Astrocyte (in vitro differentiated cells and primary cell): ENCODE data around the gene PNKP. TPM values are rescaled to one million over a fixed set of nuclear protein-coding genes. Genes with fewer than 3 reads are reported as not detected.

ENCODE experiments used
- DNase-seq: peaks from one replicate; pipeline ENCODE4 v3.0.0-alpha.2; 2010; ENCODE audit warnings: low read depth
- FAIRE-seq: peaks from 2 replicates; lab custom pipeline; 2011; peaks lifted over from hg19 to GRCh38; lab: Jason Lieb, UNC
- H2AFZ ChIP-seq: 2 replicates; pipeline ENCODE4 v1.6.0; 2012; ENCODE audit warnings: low read depth, low read length, inconsistent platforms
- H3K27ac ChIP-seq: 2 replicates; pipeline ENCODE4 v1.5.1; 2011; ENCODE audit warnings: low read depth, low read length, inconsistent platforms
- H3K27me3 ChIP-seq: 2 replicates; pipeline ENCODE4 v1.6.0; 2011; ENCODE audit warnings: low read length, inconsistent platforms; ENCODE audit not compliant: insufficient read depth
- H3K36me3 ChIP-seq: 2 replicates; pipeline ENCODE4 v1.5.1; 2011; ENCODE audit warnings: low read length, inconsistent platforms; ENCODE audit not compliant: insufficient read depth
- H3K4me1 ChIP-seq: 2 replicates; pipeline ENCODE4 v1.5.1; 2011; ENCODE audit warnings: low read length, inconsistent platforms; ENCODE audit not compliant: insufficient read depth
- H3K4me2 ChIP-seq: 2 replicates; pipeline ENCODE4 v1.6.0; 2012; ENCODE audit warnings: low read length, inconsistent platforms
- H3K4me3 ChIP-seq: 2 replicates; pipeline ENCODE4 v1.5.1; 2011; ENCODE audit warnings: low read depth, mild to moderate bottlenecking, low read length, inconsistent platforms; ENCODE audit not compliant: insufficient read depth
- H3K79me2 ChIP-seq: 2 replicates; pipeline ENCODE4 v1.6.0; 2012; ENCODE audit warnings: mild to moderate bottlenecking, low read length, inconsistent platforms; ENCODE audit not compliant: insufficient read depth
- H3K9ac ChIP-seq: 2 replicates; pipeline ENCODE4 v1.6.0; 2012; ENCODE audit warnings: mild to moderate bottlenecking, low read length, inconsistent platforms
- H3K9me3 ChIP-seq: 2 replicates; pipeline ENCODE4 v1.5.1; 2012; ENCODE audit warnings: low read depth, mild to moderate bottlenecking, low read length, inconsistent platforms; ENCODE audit not compliant: insufficient read depth
- H4K20me1 ChIP-seq: 2 replicates; pipeline ENCODE4 v1.6.0; 2012; ENCODE audit warnings: low read length, inconsistent platforms; ENCODE audit not compliant: insufficient read depth
- H3K27ac Mint-ChIP-seq: one replicate; pipeline ENCODE4 v1.8.0; 2021; ENCODE audit warnings: mild to moderate bottlenecking, mixed read lengths; ENCODE audit not compliant: unreplicated experiment
- H3K27me3 Mint-ChIP-seq: one replicate; pipeline ENCODE4 v1.8.0; 2021; ENCODE audit warnings: low read depth, mixed read lengths; ENCODE audit not compliant: unreplicated experiment
- H3K36me3 Mint-ChIP-seq: one replicate; pipeline ENCODE4 v1.8.0; 2021; ENCODE audit warnings: low read depth, mixed read lengths; ENCODE audit not compliant: unreplicated experiment
- H3K4me1 Mint-ChIP-seq: one replicate; pipeline ENCODE4 v1.8.0; 2021; ENCODE audit warnings: low read depth, mixed read lengths; ENCODE audit not compliant: unreplicated experiment
- H3K4me3 Mint-ChIP-seq: one replicate; pipeline ENCODE4 v1.8.0; 2021; ENCODE audit warnings: mild to moderate bottlenecking, moderate library complexity, mixed read lengths; ENCODE audit not compliant: unreplicated experiment
- H3K9me3 Mint-ChIP-seq: one replicate; pipeline ENCODE4 v1.8.0; 2021; ENCODE audit warnings: mild to moderate bottlenecking, mixed read lengths; ENCODE audit not compliant: unreplicated experiment
- CTCF ChIP-seq: IDR thresholded peaks from 2 replicates; pipeline ENCODE4 v1.5.1; 2011; ENCODE audit warnings: low read depth, mild to moderate bottlenecking, inconsistent platforms, low read length, moderate library complexity; ENCODE audit not compliant: insufficient read depth
- EZH2 ChIP-seq: IDR thresholded peaks from 2 replicates; pipeline ENCODE4 v1.6.1; 2012; ENCODE audit warnings: mild to moderate bottlenecking, low read length, inconsistent platforms; ENCODE audit not compliant: insufficient read depth
- total RNA-seq: library from RNA; stranded (reverse); gene quantifications from 2 replicates; pipeline ENCODE4 v1.2.1, GENCODE V29; 2021

PNKP gene
- total RNA-seq, 1 donor from 2014 or later: 54.8 TPM

- DNase-seq (no peak), FAIRE-seq (no peak)
- peaks cover 2% of the 10 kb centered on the region for H3K9me3 Mint-ChIP-seq
- H3K27ac Mint-ChIP-seq: no peak overlapping the region
- no peak overlapping the region for H3K4me3 ChIP-seq
- H4K20me1 ChIP-seq: peaks cover 76% of the 10 kb centered on the region
- H3K27ac ChIP-seq: no peak overlapping the region
- H3K4me3 Mint-ChIP-seq: no peak overlapping the region
- no peaks in the 10 kb centered on the region for H3K36me3 ChIP-seq
- TF ChIP-seq CTCF: no peak
- TF ChIP-seq EZH2: no peak
- no peak overlapping the region for H2AFZ ChIP-seq
- H3K9me3 ChIP-seq: no peaks in the 10 kb centered on the region
- peaks cover 12% of the 10 kb centered on the region for H3K36me3 Mint-ChIP-seq
- peaks cover 21% of the 10 kb centered on the region for H3K4me1 Mint-ChIP-seq
- no peak overlapping the region for H3K4me2 ChIP-seq
- no peaks in the 10 kb centered on the region for H3K27me3 ChIP-seq
- H3K9ac ChIP-seq: no peak overlapping the region
- H3K79me2 ChIP-seq: peaks cover 53% of the 10 kb centered on the region
- peaks cover 34% of the 10 kb centered on the region for H3K4me1 ChIP-seq
- H3K27me3 Mint-ChIP-seq: no peaks in the 10 kb centered on the region
These were observed 12.8 kb downstream of the PNKP start for GRCh38 chr19:49854378-49855263.

DNA sequence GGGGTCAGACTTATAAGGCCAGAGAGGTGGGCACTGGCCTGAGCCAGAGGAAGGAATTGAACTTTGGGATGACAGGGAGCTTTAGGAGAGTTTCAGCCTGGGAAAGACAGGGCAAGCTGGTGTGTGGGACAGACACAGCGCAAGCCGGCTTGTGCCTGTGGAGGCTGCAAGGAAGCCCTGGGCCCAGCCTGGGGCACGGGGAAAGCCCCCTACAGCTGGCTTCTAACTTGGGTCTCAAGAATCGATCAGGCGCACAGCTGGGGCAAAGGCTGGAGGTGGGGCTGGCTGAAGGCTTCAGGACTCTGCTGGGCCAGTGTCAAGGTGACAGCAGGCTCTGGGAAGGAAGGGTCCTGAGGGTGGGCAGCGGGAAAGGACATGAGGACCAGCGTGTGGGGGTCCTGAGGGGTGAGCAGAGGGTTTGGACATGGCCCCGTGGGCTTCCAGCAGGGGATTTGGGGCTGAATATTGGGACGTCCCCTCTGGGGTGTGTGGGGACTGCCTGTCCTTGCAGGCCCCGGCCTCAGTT is 13.5 kb downstream of the PNKP start:
- no peaks in the 10 kb centered on the region for H3K9me3 ChIP-seq
- no peak overlapping the region for H3K4me3 ChIP-seq
- peaks cover 18% of the 10 kb centered on the region for H3K4me1 Mint-ChIP-seq
- H3K27me3 ChIP-seq: no peaks in the 10 kb centered on the region
- H3K27ac Mint-ChIP-seq: no peak overlapping the region
- FAIRE-seq (no peak), DNase-seq (no peak)
- H4K20me1 ChIP-seq: peaks cover 73% of the 10 kb centered on the region
- peak overlapping the region; percentile 54 for H3K4me3 Mint-ChIP-seq
- H3K9ac ChIP-seq: no peak overlapping the region
- H3K36me3 Mint-ChIP-seq: peaks cover 14% of the 10 kb centered on the region
- H3K27ac ChIP-seq: no peak overlapping the region
- no peak for TF ChIP-seq EZH2
- TF ChIP-seq CTCF: no peak
- no peaks in the 10 kb centered on the region for H3K27me3 Mint-ChIP-seq
- H3K79me2 ChIP-seq: peaks cover 57% of the 10 kb centered on the region
- H3K9me3 Mint-ChIP-seq: peaks cover 7% of the 10 kb centered on the region
- no peaks in the 10 kb centered on the region for H3K36me3 ChIP-seq
- no peak overlapping the region for H2AFZ ChIP-seq
- H3K4me2 ChIP-seq: peak overlapping the region; percentile 7
- peaks cover 30% of the 10 kb centered on the region for H3K4me1 ChIP-seq
